ENCODE measurements around the gene CHMP1B.

Gene CHMP1B, protein sequence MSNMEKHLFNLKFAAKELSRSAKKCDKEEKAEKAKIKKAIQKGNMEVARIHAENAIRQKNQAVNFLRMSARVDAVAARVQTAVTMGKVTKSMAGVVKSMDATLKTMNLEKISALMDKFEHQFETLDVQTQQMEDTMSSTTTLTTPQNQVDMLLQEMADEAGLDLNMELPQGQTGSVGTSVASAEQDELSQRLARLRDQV

GRCh38 chr18:11851146-11851805 is at the start of gene CHMP1B:
CHMP1B (plus strand) TSS chr18:11851413; CDS start chr18:11851512, 99 bp downstream.
- DNase-seq, result peak; percentile 95

DNA sequence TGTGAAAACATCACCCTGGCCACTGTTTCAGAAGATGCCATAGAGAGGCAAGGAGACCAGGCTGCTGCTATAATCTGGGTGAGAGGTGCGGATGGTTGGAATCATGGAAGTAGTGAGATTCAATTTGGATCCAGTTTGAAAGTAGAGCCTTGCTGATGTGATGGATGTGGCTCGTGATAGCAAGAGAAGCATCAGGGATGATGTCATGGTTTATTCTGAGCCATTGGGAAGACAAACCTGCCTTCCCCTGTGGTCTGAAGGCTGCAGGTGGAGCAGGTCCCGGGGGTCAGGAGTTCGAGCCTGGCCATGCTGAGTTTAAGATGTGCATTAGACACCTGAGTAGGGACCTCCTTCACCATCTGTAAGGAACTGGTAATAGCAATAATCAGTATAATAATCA is 49.6 kb upstream of the CHMP1B start:
- no peak for DNase-seq

- DNase-seq, result no peak
These were observed 49.1 kb upstream of the CHMP1B start for GRCh38 chr18:11802158-11802557.

- DNase-seq, result no peak
These were observed 48.6 kb upstream of the CHMP1B start for GRCh38 chr18:11802586-11802985.

GRCh38 chr18:11807233-11807632 is 44.0 kb upstream of the CHMP1B start:
- DNase-seq, result no peak

DNA sequence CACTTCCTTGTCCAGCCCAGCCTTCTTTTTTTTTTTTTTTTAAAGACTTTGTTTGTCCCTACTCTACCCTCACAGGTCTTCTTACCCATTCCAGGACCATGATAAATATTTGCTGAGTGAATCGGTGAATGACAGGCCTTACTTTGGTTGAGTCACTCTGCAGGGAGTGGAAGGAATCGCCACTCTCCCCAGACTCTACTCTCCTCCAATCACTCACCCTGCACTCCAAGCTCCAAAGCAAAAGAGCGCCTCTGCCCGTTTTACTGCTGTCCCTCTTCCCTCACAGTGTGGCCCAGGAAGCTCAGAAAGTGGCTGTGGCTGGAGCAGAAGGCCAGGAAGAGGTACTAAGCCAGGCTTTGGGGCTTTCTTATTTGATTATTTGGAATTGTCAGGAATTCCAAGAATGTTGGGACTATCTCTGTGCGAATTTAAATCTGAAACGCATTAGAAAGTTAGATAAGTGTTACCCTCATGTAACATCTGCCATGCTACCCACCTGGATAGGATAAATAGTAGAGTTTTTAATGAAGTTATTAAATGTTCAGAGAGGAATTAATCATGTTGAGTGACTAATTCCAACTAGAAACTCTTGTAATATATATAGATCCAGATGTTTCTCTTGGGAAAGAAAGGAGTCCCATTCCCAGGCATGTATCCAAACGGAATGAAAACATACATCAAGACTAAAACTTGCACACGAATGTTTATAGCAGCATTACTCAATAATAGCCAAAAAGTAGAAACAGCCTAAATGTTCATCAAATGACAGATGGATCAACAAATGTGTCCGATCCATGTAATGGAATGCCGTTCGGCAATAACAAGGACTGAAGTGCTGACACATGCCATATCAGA is 43.0 kb upstream of the CHMP1B start:
- no peak for DNase-seq

DNA sequence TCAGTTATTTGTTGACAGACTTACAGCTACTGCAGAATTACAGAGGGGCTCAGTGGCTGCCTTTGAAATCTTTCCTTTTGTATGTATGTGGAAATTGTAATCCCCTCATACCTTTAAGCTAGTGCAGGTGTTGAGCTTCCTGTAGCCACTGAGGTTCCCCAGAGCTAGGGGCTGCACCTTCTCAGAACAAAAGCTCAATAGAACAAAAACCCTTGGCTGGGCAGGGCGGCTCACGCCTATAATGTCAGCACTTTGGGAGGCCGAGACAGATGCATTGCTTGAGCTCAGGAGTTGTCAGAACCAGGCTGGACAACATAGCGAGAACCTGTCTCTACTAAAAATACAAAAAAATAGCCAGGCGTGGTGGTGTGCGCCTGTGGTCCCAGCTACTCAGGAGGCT is 41.3 kb upstream of the CHMP1B start:
- no peak for DNase-seq

DNA sequence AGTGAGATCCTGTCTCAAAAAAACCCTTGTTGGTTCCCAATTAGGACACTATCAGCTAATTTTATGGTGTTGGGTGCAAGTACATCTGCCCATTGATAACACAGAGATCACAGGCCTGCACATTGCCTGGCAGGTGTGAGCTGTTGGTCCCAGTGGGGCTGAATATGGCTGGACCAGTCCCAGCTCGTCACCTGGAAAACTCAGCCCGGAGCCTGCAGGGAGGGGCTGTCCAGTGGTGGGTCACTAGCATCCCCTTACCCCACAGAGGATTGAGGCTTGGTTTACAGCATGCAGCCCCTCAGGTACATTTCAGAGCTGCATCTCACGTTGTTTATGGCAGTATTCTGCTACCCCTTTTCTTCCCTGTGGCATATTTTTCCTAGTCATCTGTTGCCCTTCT is 40.8 kb upstream of the CHMP1B start:
- DNase-seq, result no peak

DNA sequence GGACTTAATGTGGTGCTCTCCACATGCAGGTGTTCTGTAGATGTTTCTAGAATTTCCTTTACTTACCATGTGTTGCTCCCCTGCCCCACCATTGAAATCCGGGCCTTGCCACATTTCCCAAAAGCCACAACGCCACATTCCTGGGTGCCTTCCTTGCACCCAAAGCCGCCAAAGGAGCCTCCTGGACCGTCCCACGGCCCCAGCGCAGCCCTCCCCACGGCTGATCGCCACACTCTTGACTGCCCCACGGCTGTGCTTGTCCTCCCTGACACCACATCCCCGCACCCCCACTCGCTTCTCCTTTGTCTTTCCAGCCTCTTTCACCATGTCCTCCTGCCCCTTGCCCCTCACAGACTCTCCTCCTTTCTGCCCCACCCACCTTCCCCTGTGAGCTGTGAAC is 40.2 kb upstream of the CHMP1B start:
- no peak for DNase-seq

DNA sequence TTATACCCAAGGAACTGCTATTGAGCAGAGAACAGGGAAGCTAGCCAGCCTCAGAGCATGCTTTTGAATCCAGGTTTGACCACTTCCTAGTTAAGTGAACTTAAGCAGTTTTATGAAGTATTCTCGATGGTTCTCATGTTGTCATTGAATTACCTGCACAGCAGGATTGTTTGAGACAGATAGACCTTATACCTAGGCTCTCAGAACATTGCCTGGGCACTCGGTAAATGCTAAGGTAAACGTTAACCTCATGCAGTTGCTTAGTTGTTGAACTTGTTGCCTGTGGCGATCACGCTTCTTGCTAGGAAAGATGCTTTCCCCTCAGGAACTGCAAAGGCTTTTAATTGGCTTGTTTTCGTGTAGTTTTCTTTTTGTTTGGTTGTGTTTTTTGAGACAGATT is 34.0 kb upstream of the CHMP1B start:
- no peak for DNase-seq

- no peak for DNase-seq
These were observed 32.6 kb upstream of the CHMP1B start for GRCh38 chr18:11818486-11819203.

GRCh38 chr18:11819938-11820337 is 31.3 kb upstream of the CHMP1B start:
- DNase-seq, result no peak

GRCh38 chr18:11820697-11821096 is 30.5 kb upstream of the CHMP1B start:
- DNase-seq, result no peak

DNA sequence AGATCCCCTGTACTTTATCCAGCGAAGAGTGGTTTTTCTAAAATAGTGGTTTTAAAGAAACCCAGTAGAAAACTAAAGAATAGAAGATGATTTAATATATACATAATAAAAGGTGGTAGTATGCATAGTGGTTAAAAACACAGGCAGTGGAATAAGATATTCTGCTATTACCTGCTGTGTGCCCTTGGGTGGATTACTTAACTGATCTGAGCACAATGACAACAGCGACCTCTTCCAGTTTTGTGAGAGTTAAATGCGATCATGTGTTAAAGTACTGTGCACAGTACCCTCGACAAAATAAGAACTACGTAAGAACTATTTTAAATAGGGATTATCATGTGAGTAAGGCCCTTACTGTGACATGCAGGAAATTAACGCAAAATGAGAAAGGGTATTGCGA is 30.0 kb upstream of the CHMP1B start:
- DNase-seq, result no peak

DNA sequence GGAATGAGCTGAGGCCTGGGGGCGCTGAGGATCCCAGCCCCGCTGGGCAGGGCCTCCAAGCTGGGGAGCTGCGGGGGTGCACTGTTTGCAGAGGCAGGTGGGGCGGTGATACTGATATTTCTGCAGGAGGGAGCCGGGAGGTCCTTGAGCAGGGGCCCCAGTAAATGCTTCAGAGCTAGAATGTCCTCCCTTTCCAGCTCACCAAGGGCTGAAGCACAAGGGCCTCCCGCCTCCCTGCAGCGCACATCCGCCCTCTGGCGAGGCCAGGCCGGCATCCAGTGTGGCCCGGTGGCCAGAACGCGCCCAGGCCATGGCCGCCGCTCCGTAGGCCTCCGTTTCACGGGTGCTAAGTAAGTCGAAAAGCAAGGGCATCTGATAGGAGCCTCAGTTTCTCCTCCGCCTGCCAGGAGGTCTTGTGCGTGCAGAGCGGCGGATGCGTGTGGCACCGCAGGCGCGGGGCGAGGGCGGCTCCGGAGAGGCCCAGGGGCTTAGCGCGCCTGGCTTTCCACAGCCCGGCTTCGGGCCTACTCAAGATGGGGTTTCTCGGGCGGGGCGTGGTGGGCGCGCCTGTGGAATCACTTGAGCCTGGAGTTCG is 29.5 kb upstream of the CHMP1B start:
- no peak for DNase-seq

DNA sequence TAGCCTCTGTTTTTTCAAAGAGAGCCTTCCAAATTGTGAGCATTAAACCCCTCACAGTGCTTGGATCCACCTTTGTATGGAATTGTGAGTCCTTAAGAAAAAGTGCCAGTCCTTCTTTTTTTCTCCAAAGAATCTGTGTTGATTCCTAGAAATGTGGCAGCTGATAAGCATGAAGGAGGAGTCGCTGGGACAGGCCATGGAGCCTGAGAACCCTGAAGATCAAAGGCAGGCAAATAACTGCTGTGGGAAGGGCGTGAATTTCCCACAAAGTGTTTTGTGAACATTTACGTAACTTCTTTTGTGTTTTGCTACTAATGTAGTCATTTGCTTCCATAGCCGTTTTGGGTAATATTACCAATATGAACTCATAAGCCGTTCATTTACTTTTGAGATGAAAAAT is 27.7 kb upstream of the CHMP1B start:
- DNase-seq, result no peak

GRCh38 chr18:11826836-11827235 is 24.4 kb upstream of the CHMP1B start:
- no peak for DNase-seq

GRCh38 chr18:11828786-11829432 is 22.3 kb upstream of the CHMP1B start:
- no peak for DNase-seq

DNA sequence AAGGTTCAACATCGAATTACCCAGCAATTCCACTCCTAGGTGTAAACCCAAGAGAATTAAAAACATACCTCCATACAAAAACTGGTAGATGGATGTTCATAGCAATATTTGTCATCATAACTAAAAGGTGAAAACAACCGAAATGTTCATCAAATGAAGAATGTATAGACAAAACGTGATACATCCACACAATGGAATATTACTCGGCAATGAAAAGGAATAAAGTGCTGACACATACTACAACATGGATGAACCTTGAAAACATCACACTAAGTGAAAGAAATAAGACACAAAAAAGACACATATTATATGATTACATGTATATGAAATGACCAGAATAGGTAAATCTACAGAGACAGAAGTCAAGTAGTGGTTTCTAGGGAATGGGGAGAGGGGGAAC is 20.6 kb upstream of the CHMP1B start:
- no peak for DNase-seq

DNA sequence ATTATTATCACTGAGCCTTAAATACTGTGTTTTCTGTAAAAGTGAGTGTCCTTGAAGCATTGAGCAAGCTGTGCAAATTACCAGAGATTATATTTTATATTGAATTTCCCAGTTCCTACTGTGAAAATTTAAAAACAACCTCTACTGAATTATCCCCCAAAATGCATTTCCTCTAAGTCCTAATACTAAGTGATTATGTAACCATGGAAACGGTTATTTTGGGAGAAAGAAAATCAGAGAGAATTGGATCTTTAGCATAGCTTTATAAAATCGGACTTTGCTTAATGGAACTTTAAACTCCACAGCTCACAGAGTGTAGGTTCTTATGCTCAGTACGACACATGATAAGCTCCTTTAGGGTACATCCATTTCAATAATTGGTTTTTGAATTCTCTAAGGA is 19.3 kb upstream of the CHMP1B start:
- no peak for DNase-seq

GRCh38 chr18:11834772-11835171 is 16.4 kb upstream of the CHMP1B start:
- DNase-seq, result no peak

DNA sequence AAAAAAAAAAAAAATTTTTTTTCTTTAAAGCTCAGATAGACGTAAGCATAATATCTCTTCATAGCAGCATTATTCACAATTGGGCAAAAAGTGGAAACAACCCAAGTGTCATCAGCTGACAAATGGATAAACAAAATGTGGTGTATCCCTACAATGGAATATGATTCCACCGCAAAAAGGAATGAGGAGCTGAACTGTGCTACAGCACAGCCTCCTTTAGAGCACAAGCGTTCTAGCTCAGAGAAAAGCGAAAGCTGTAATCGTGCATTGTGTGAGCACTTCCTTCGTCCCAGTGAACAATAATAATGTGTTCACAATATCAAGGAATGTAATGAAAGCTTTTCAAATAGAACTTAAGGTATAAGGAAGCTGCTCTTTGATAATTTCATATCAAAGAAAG is 11.7 kb upstream of the CHMP1B start:
- no peak for DNase-seq

DNA sequence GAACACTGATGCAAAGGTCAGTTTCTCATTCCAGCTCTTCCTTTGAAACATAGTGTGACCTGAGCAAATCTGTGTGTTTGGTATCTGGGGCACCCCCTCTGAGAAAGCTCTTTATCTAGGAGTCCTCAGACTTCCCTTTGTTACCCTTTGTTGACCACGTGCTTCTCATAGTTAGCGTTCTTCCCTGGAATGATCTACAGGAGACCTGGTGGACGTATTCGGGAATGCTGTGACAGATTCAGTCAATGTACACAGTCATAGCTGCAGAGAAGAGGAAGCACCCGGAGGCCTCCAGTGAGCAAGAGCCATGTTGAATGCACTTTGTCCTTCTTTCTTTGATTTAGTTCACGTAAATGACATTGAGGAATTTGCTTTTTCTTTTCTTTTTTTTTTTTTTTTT is 10.7 kb upstream of the CHMP1B start:
- DNase-seq, result no peak
